HG02943 (cell line): ENCODE results near the gene IRAK1BP1.
"Not testable (repeated sequence)": the region's sequence is repeated elsewhere in the genome, so short reads cannot be mapped to it uniquely, and the experiment has no call there.

ENCODE experiments used
- ATAC-seq: cut with Tn5 transposase; IDR thresholded peaks from one replicate; pipeline ENCODE4 v1.9.1; 2021; ENCODE audit warnings: mild to moderate bottlenecking, low read depth, moderate library complexity; ENCODE audit not compliant: unreplicated experiment

The IRAK1BP1 gene

DNA sequence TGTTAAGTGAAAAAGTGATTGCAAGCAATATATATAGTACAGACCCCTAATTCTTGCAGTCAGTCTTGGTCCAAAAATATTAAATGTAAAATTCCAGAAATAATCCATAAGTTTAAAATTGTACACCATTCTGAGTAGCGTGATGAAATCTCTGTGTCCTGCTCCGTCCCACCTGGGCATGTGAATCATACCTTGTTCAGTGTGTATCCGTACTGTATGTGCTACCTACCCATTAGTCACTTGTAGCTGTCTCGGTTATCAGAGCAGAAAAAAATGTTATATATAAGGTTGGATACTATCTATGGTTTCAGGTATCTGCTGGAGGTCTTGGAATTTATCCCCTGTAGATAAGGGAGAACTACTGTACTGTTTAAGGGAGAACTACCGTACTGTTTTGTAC lies 16.3 kb downstream of the IRAK1BP1 start:
- ATAC-seq = no peak

DNA sequence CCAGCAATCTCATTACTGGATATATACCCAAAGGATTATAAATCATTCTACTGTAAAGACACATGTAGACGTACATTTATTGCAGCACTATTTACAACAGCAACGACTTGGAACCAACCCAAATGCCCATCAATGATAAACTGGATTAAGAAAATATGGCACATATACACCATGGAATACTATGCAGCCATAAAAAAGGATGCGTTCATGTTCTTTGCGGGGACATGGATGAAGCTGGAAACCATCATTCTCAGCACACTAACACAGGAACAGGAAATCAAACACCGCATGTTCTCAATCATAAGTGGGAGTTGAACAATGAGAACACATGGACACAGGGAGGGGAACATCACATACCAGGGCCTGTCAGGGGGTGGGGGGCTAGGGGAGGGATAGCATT lies 22.6 kb downstream of the IRAK1BP1 start:
- not testable (repeated sequence) for ATAC-seq

DNA sequence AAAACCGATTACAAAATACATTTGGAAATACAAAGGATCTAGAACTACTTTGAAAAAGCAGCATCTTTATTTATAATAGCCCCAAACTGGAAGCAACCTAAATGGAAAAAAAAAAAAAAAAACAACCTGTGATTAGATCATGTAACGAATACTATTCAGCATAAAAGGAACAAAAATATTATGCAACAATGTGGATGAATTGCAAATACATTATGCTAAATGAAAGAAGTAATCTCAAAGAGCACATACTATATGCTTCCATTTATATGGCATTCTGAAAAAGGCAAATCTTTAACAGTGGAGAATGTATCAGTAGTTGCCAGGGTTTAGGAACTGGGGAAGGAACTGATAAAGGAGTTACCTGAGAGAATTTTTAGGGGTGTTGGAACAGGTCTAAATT lies 28.9 kb downstream of the IRAK1BP1 start:
- no peak for ATAC-seq

DNA sequence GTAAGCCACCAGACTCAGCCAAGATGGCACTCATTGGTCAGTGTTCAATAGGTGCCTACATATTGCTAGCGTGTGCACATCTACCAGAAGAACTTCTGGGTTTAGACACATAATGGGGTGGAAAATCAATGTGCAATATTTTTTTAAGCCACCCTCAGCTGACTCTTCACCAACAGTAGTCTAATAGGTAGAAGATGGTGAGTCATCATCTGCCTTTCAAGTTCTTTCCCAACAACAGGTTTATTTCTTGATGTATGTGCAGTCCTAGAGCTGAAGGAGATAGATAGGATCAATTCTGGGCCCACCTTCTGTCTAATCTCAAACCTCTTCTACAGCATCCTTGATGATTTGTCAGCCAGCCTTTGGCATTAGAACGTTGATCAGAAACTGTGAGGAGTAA lies 41.3 kb downstream of the IRAK1BP1 start:
- ATAC-seq = no peak

DNA sequence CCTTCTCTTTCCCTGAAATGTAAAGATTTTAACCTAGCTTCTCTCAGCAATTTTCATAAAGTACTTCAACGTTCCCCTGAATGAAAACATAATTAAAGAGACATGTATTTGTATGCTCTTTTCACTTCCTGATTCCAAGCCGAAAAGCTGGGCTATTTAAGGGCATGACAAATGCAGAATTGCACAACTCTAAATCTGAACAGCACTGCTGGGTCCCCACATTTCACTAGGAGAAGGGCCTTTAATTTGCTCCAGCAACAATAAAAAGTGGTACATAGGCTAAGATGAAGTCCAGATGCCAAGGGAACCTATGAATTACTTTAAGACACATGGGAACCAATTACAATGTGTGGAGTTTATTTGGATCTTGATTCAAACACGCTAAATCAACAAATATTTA lies 42.0 kb downstream of the IRAK1BP1 start:
- ATAC-seq = no peak

DNA sequence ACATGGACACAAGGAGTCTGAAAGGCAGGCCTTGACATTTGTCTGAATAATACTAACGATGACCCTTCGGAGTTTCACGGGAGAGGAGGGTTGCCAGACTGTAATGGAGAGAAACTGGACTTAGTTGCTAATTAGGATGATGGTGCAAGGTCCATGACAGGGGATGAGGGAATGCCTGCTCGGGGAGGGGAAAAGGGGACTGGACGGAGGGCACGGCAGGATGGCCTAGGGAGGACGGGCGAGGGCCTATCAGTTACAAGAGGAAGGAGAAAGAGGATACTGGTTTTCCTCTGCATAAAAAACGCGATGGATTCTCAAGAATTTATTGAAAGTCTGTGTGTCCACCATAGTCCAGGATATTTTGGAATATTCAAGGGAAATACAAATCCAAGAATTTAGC lies 42.7 kb downstream of the IRAK1BP1 start:
- no peak for ATAC-seq

DNA sequence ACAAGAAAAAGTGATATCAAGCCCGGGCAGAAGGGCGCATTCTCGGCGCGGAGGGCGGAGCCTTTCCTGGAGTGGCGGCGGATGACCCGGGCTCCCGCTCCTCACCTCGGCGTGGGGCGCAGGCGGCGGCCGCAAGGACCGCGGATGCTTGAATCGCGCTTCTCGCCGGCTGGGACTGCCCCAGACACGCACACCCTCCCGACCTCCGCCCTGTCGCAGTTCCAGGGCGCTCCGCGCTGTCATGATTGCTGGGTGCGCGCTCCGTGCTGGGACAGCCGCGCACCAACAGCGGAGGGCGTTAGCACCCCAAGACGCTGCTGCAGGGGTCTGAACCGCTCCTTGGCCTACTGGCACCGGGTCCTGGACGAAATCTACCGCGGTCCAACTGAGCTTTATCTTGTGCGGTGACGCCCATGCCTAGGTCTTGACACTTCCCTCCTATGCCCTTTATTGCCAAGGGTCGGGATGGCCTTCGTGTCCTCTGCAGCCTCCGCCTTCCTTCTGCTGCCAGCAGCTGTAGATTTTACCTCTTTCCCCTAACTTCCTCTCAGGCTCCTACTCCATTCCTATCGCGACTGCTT lies 43.3 kb downstream of the IRAK1BP1 start:
- no peak for ATAC-seq

DNA sequence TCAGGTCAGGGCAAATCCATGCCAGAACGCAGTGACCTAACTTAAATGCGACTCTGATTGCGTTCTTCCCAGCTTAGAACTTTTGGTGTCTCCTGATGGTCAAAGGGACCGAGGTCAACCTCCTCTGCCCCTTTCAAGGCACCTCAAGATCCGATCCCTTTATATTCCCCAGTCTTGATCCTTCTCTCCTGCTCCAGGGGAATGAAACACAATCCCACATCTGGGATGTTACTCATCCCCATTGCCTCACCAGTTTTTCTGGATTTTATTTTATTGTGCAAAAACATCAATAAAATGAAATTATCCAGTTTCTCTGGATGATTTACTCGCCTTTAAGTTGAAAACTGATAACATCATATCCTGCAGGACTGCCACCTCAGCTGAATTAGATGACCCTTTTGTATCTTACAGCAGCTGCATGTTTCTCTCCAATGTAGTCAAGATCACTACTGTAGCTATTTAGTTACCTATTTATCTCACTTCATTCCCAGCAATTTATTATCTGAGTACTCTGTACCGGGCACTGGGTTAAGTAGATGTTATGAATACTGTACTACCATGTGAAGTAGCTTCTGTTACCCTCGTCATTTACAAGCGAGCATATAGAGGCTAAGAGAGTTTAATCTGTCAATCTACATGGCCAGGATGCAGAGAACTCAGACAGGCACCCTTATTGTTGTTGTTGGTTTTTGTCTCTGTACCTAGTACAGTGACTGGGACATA lies 44.0 kb downstream of the IRAK1BP1 start:
- ATAC-seq = no peak

DNA sequence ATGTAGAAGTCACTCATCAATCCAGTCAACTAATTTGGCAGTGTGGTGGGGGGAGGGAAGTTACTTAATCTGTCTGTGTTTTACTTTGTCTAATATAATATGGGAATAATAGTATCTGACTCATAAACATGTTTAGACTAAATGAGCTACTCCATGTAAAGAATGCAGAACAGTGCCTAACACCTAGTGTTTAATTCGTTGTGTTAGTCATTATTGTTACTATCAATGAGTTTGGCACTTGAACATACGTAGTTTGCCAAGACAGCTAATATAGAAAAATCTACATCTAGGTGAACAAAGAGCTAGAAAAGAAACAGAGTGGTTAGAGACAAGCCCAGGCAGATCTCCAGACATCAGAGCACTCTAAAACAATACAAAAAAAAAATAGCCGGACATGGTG lies 49.1 kb downstream of the IRAK1BP1 start:
- ATAC-seq = no peak

DNA sequence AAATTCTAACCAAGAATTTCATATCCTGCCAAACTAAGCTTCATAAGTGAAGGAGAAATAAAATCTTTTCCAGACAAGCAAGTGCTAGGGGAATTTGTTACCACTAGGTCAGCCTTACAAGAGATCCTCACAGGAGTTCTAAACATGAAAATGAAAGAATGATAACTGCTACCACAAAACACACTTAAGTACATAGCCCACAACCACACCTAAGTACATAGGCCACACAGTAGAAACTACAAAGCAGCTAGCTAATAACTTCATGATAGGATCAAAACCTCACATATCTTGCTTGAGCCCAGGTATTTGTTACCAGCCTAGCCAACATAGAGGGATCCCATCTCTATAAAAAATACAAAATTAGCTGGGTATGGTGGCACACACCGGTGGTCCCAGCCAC lies 50.4 kb downstream of the IRAK1BP1 start:
- ATAC-seq = no peak

DNA sequence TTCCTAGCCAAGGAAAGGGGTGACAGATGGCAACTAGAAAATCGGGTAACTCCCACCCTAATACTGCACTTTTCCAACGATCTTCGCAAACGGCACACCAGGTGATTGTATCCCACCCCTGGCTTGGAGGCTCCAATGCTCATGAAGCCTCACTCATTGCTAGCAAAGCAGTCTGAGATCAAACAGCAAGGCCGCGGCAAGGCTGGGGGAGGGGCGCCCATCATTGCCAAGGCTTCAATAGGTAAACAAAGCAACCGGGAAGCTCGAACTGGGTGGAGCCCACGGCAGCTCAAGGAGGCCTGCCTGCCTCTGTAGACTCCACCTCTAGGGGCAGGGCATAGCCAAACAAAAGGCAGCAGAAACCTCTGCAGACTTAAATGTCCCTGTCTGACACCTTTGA lies 53.8 kb downstream of the IRAK1BP1 start:
- not testable (repeated sequence) for ATAC-seq

DNA sequence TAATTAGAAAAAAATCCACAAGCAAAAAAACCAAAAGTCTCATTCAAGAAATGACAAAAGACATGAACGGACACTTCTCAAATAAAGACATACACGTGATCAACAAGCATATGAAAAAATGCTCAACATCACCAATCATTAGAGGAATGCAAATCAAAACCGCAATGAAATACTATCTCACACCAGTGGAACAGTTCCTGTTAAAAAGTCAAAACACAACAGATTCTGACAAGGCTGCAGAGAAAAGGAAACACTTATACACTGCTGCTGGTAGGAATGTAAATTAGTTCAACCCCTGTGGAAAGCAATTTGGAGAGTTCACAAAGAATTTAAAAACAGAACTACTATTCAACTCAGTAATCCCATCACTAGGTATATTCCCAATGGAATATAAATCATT lies 58.0 kb downstream of the IRAK1BP1 start:
- ATAC-seq = no peak

DNA sequence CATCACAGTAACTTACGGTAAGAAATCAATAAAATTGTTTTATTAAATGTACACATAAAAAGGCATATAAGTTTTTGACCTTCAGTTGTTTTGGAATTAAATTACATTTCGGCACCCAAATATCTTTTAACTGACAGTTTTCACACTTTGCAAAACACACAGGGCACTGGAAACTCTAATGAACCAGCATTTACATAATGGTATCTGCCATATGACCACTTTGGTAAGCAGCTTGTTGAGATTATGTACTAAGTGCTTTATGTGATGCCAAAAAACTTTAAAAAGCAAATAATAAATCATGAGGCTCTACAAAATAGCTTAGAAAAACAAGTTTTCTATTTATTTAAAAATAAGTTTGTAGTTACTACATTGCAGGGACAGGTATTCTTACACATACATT lies 68.2 kb downstream of the IRAK1BP1 start:
- no peak for ATAC-seq

DNA sequence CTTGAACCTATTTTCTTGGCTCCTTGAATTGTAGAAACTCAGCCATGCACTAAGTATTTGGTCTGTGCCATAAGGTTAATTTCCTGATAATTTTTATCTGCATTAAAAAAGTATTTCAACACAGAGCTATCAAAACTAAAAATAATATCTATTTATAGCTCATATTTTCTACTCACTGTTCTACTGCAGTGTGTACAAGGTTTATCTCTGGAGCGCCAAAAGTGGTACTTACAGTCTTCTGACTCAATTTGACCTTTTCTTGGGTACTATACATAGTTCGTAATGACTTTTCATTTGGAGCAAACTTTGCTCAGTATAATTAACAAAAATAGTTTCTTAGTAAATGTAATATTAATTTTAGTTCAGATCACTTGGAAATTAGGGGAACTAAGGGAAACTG lies 69.2 kb downstream of the IRAK1BP1 start:
- no peak for ATAC-seq

DNA sequence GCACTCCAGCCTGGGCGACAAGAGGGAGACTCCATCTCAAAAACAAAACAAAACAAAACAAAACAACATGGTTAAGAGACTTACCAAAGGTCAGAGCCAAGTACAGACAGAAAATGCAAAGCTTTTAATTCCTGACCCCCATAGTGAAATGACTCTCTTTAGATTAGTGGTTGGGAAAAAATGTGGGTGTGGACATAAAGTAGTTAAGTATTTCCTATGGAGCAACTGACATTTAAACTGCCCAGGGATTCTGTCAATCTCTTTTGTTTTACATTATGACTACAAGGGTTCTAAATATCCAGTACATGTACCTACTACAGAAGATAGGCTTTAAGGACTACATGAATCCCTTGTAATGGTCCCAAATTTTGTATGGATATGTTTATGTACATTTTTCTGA lies 75.1 kb downstream of the IRAK1BP1 start:
- ATAC-seq = no peak

DNA sequence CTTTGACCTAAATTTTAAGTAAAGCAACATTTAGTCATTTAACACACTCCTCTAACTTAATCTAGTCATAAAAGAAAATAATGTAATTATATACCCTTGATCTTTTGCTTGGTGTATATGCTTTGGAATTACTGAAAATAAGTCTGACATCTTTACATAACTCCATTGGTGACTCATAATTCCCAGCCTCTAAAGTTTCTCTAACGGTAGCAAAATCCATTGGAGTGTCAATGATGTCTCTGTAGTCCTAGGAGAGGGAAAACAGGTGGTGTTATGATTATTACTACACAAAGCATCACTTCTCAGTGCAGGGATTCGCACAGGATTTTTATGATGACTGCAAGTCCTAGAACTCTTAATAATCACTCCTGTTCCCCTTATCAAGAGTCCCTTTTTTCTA lies 80.2 kb downstream of the IRAK1BP1 start:
- ATAC-seq = no peak

DNA sequence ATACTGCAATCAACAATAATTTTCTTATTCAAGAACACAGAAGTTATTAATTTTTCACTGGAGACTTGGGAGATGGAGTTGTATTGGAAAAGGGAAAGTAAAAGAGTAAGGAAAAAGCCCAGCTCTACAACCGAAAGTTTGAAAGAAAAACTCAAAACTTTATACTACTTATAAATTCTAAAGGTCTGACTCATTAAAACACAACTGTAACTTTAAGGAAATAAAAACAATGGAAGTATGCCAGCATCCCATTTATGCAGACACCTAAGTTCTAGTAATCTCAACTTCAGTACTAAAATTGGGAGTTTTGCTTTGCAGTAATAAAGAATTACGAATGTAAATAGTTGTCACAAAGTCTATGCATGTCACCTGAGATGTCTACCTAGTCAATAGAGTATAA lies 80.6 kb downstream of the IRAK1BP1 start:
- ATAC-seq = no peak

DNA sequence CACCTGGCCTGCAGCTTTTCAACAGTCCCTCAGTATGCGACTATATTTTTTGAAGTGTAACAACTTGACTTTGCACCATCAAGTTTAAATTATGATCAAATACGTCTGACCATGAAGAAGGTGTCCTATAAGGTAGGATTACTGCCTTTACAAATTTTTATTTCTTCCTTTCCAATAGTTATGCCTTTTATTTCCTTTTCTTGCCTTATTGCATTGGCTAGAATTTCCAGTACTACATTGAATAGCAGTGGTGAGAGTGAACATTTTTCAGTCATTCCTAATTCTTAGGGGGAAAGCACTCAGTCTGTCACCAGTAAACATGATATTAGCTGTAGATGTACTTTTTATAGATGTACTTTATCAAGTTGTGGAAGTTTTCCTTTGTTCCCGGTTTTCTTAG lies 81.4 kb downstream of the IRAK1BP1 start:
- no peak for ATAC-seq

DNA sequence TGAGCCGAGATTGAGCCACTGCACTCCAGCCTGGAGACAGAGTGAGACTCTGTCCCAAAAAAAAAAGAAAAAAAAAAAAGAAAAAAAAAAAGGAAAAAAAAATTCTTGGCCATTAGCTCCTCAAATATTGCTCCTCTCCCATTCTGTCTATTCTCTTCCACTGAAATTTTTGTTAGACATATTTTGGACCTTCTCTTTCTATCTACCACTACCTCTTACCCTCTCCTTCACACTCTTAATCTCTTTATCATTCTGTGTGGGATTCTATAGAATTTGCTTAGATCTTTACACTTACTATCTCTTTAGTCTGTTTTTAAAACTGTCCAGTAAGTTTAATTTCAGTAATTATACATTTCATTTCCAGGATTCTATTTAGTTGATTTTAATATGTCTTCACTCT lies 85.0 kb downstream of the IRAK1BP1 start:
- ATAC-seq = no peak
